GM12873 (cell line): Measurements from ENCODE around the gene YIPF2.

Source experiments
- CTCF ChIP-seq: IDR thresholded peaks from 2 replicates; pipeline ENCODE4 v1.5.1; 2012; ENCODE audit warnings: low read depth, mild to moderate bottlenecking, moderate library complexity, low read length, control low read depth; ENCODE audit not compliant: insufficient read depth; ENCODE audit errors: missing control alignments

The YIPF2 gene

GRCh38 chr19:10911579-10912363 lies 16.7 kb downstream of the YIPF2 start:
- TF ChIP-seq CTCF = no peak

GRCh38 chr19:10908380-10908960 lies 20.0 kb downstream of the YIPF2 start:
- TF ChIP-seq CTCF = no peak

- TF ChIP-seq CTCF = no peak
Measured at GRCh38 chr19:10907925-10908324, 20.5 kb downstream of the YIPF2 start.

GRCh38 chr19:10899151-10899653 lies 29.2 kb downstream of the YIPF2 start:
- TF ChIP-seq CTCF = no peak

GRCh38 chr19:10898633-10899032 lies 29.8 kb downstream of the YIPF2 start:
- TF ChIP-seq CTCF = no peak

GRCh38 chr19:10896851-10897526 lies 31.4 kb downstream of the YIPF2 start:
- no peak for TF ChIP-seq CTCF

GRCh38 chr19:10895920-10896319 lies 32.5 kb downstream of the YIPF2 start:
- no peak for TF ChIP-seq CTCF
